Panc1 (cell line): Measurements from ENCODE around the gene NUP210. TPM values are rescaled to one million over a fixed set of nuclear protein-coding genes. Genes with fewer than 3 reads are reported as not detected.

Experiments
- ATAC-seq: fragments of 200-7000 bp; cut with Tn5 transposase; 2 replicates; pipeline ENCODE4 v1.9.1; 2020; ENCODE audit warnings: mild to moderate bottlenecking, moderate library complexity
- BruUV-seq: library from RNA; stranded (reverse); fragments of 400-500 nt; replicated peaks from 2 replicates; lab custom pipeline; 2021; lab: Mats Ljungman, UMichigan
- CTCF ChIA-PET: fragments of 300-600 bp; sonication (Branson Sonifier 250); formaldehyde crosslinking; loops from one replicate; lab custom pipeline; 2022; ENCODE audit warnings: antibody characterized with exemption; lab: Charles Lee
- POLR2A ChIA-PET: fragments of 300-600 bp; sonication (Branson Sonifier 250); formaldehyde crosslinking; loops from one replicate; lab custom pipeline; 2022; ENCODE audit warnings: antibody characterized with exemption; lab: Charles Lee
- DNase-seq: peaks from one replicate; pipeline ENCODE4 v3.0.0-alpha.2; 2010; ENCODE audit warnings: low read depth, low spot score
- H3K27ac ChIP-seq: 2 replicates; pipeline ENCODE4 v1.5.1; 2011; ENCODE audit warnings: mild to moderate bottlenecking, low read length, inconsistent platforms
- H3K27me3 ChIP-seq: fragments of 200-500 bp; sonication (Bioruptor generic); 2 replicates; pipeline ENCODE4 v1.6.0; 2014; ENCODE audit warnings: low read length, inconsistent platforms; ENCODE audit not compliant: control insufficient read depth, insufficient read depth
- H3K36me3 ChIP-seq: fragments of 200-500 bp; sonication (Bioruptor generic); 2 replicates; pipeline ENCODE4 v1.5.1; 2014; ENCODE audit warnings: inconsistent platforms, mild to moderate bottlenecking, low read length, moderate library complexity; ENCODE audit not compliant: control insufficient read depth, insufficient read depth
- H3K4me1 ChIP-seq: 2 replicates; pipeline ENCODE4 v1.5.1; 2011; ENCODE audit warnings: inconsistent platforms, mild to moderate bottlenecking, low read length, moderate library complexity; ENCODE audit not compliant: control insufficient read depth, insufficient read depth
- H3K4me3 ChIP-seq, 2 experiments: 2 replicates each; pipeline ENCODE4 v1.5.1; 2011 to 2012; ENCODE audit warnings: low read depth in 2 of 2, low read length in 2 of 2, mild to moderate bottlenecking in 2 of 2, inconsistent platforms in 1 of 2, moderate library complexity in 1 of 2
- H3K9me3 ChIP-seq: fragments of 200-500 bp; sonication (Bioruptor generic); 2 replicates; pipeline ENCODE4 v1.5.1; 2014; ENCODE audit warnings: low read depth, mild to moderate bottlenecking, inconsistent platforms, low read length, moderate library complexity; ENCODE audit not compliant: control insufficient read depth, insufficient read depth
- CTCF ChIP-seq: fragments of 450-650 bp; IDR thresholded peaks from 2 replicates; pipeline ENCODE4 v1.5.1; 2017; ENCODE audit warnings: mild to moderate bottlenecking
- POLR2AphosphoS5 ChIP-seq: IDR thresholded peaks from 2 replicates; pipeline ENCODE4 v1.6.1; 2012; ENCODE audit warnings: mild to moderate bottlenecking, low read depth, low read length, moderate library complexity
- REST ChIP-seq, 2 experiments: IDR thresholded peaks; 2 replicates each; pipeline ENCODE4 v1.6.1; 2011 to 2012; ENCODE audit warnings: low read depth in 2 of 2, control low read depth in 1 of 2, low read length in 1 of 2, mild to moderate bottlenecking in 1 of 2, moderate library complexity in 1 of 2; ENCODE audit not compliant: insufficient read depth in 1 of 2
- SIN3A ChIP-seq: IDR thresholded peaks from 2 replicates; pipeline ENCODE4 v1.6.1; 2012; ENCODE audit warnings: low read depth, mild to moderate bottlenecking, low read length, moderate library complexity, borderline replicate concordance; ENCODE audit not compliant: insufficient read depth
- TCF7L2 ChIP-seq: IDR thresholded peaks from 2 replicates; pipeline ENCODE4 v1.6.1; 2011; ENCODE audit warnings: mild to moderate bottlenecking, low read depth, low read length, inconsistent platforms
- in situ Hi-C: cut with HindIII; loops from 2 replicates; pipeline ENCODE4 v1.10.0; 2016; ENCODE audit warnings: low sequenced_read_pairs, low pct_unique_long_range_greater_than_20kb
- intact Hi-C: fragments of 100-400 bp; cut with micrococcal nuclease; formaldehyde crosslinking; loops from one replicate; pipeline ENCODE4 v1.10.0; 2022; ENCODE audit not compliant: unreplicated experiment
- total RNA-seq: library from RNA; stranded (reverse); gene quantifications from one replicate; pipeline ENCODE4 v1.2.1, GENCODE V29; 2021; ENCODE audit not compliant: unreplicated experiment

The NUP210 gene
- total RNA-seq, 1 experiment from 2014 or later, result 36.8 TPM

- Histone ChIP-seq H3K4me3 (no peak overlapping the region), H3K4me1 (no peaks in the 10 kb centered on the region), H3K27ac (no peak overlapping the region), H3K36me3 (no peaks in the 10 kb centered on the region), H3K9me3 (no peaks in the 10 kb centered on the region), H3K27me3 (no peaks in the 10 kb centered on the region)
- BruUV-seq, result no TSS peak
- DNase-seq (no peak), ATAC-seq (0 out of 2 replicates have a peak, but pooled peaks have one; percentile 56)
- no peak for TF ChIP-seq CTCF
- TF ChIP-seq REST (IDR thresholded peaks at IDR 0.05; ENCODE audit: insufficient read depth in 1 of 2, low read depth in 2 of 2, low read length in 1 of 2), result no peak
- TF ChIP-seq POLR2AphosphoS5, result no peak
- TF ChIP-seq TCF7L2, result no peak
- TF ChIP-seq SIN3A, result no peak
- POLR2A ChIA-PET, result no interaction called here
- in situ Hi-C loops, result no loop called here
- CTCF ChIA-PET, result no interaction called here
- intact Hi-C loops, result no loop called here
These were observed 73.4 kb downstream of the NUP210 start for GRCh38 chr3:13346481-13347389.

- in situ Hi-C loops (no loop called here), intact Hi-C loops (no loop called here)
- DNase-seq (no peak), ATAC-seq (no peak)
- Histone ChIP-seq H3K27me3 (no peaks in the 10 kb centered on the region), H3K9me3 (no peaks in the 10 kb centered on the region), H3K27ac (no peak overlapping the region), H3K36me3 (no peaks in the 10 kb centered on the region), H3K4me1 (no peaks in the 10 kb centered on the region), H3K4me3 (no peak overlapping the region)
- POLR2A ChIA-PET, result no interaction called here
- TF ChIP-seq CTCF (no peak), POLR2AphosphoS5 (no peak), SIN3A (no peak), TCF7L2 (no peak), REST (IDR thresholded peaks at IDR 0.05; ENCODE audit: insufficient read depth in 1 of 2, low read depth in 2 of 2, low read length in 1 of 2) (no peak)
- CTCF ChIA-PET, result no interaction called here
- no TSS peak for BruUV-seq
These were observed 74.3 kb downstream of the NUP210 start for GRCh38 chr3:13345772-13346171.
